MM.1S (cell line): Measurements from ENCODE around the gene SPDYE3.
"Not testable (repeated sequence)": the region's sequence is repeated elsewhere in the genome, so short reads cannot be mapped to it uniquely, and the experiment has no call there.

ENCODE experiments used
- CTCF ChIP-seq: fragments of 300-600 bp; sonication (generic); IDR thresholded peaks from 2 replicates; pipeline ENCODE4 v1.5.1; 2016; ENCODE audit warnings: antibody characterized with exemption, low read length, mixed read lengths
- EZH2phosphoT487 ChIP-seq: fragments of 300-600 bp; sonication (generic); IDR thresholded peaks from 2 replicates; pipeline ENCODE4 v1.6.1; 2018; ENCODE audit warnings: antibody characterized with exemption, low read length

DNA sequence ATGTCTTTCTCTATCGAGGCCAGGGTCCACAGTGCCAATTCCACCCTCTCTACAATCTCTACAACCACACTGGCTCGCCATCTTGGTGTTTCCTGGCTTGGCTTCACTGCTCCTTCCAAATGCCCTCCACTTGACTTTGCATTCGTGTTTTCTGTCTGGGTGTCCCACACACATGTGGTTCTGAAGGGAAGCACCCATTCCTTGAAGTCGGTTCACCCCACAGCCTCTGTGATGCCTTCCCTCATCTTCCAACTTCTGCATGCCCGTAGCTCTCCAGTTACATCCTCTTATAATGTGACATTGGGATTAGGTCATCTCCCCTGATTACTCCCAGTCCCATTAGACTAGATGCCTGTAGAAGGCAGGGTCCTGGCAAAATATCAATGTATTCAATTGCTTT is 10.8 kb downstream of the SPDYE3 start:
- not testable (repeated sequence) for TF ChIP-seq CTCF, EZH2phosphoT487
